ENCODE results near the gene FCSK.
"Not testable (repeated sequence)": the region's sequence is repeated elsewhere in the genome, so short reads cannot be mapped to it uniquely, and the experiment has no call there.

Gene FCSK

GRCh38 chr16:70454222-70455034, at the start of gene FCSK:
Gene FCSK, plus strand, starts transcription at chr16:70454595. Its CDS starts 8,596 bp downstream, at chr16:70463191.
- H3K27me3 ChIP-seq (ENCODE audit: low read depth, low read length), result no peaks in the 10 kb centered on the region
- TF ChIP-seq EZH2phosphoT487 (IDR thresholded peaks at IDR 0.05; ENCODE audit: low read depth) (no peak), CTCF (IDR thresholded peaks at IDR 0.05; ENCODE audit: low read depth, low read length) (peak; percentile 32)
- H3K4me2 ChIP-seq (ENCODE audit: low read length), result peak within 1 kb of the TSS; percentile 98
- peak within 1 kb of the TSS; percentile 73 for H3K27ac ChIP-seq (ENCODE audit: low read length)
- peaks cover 7% of the 10 kb centered on the region; the same call in 1 of the 2 replicates for H3K79me2 ChIP-seq (ENCODE audit: low read length)
- peak within 1 kb of the TSS; percentile 92 for H3K4me3 ChIP-seq (ENCODE audit: low read length)
- peak within 1 kb of the TSS; percentile 89 for H2AFZ ChIP-seq (ENCODE audit: low read depth, low read length)
- H3K9me3 ChIP-seq (ENCODE audit: insufficient read depth, low read length), result no peaks in the 10 kb centered on the region
- peaks cover 9% of the 10 kb centered on the region for H3K4me1 ChIP-seq (ENCODE audit: low read length)
- no peaks in the 10 kb centered on the region for H4K20me1 ChIP-seq (ENCODE audit: insufficient read depth, low read length)
- no peaks in the 10 kb centered on the region for H3K36me3 ChIP-seq (replicated peaks; ENCODE audit: low read depth, low read length)
- peak within 1 kb of the TSS; percentile 78 for H3K9ac ChIP-seq (ENCODE audit: low read length)

GRCh38 chr16:70406104-70406503, 48.3 kb upstream of the FCSK start:
- H3K9ac ChIP-seq (ENCODE audit: low read length); H3K4me3 ChIP-seq (ENCODE audit: low read length); H3K27ac ChIP-seq (ENCODE audit: low read length); H2AFZ ChIP-seq (ENCODE audit: low read depth, low read length); H3K9me3 ChIP-seq (ENCODE audit: insufficient read depth, low read length); H3K27me3 ChIP-seq (ENCODE audit: low read depth, low read length): not testable (repeated sequence)
- peaks cover 71% of the 10 kb centered on the region for H4K20me1 ChIP-seq (ENCODE audit: insufficient read depth, low read length)
- peaks cover 67% of the 10 kb centered on the region for H3K79me2 ChIP-seq (ENCODE audit: low read length)
- H3K4me2 ChIP-seq (ENCODE audit: low read length), result peak overlapping the region; percentile 12
- peaks cover 24% of the 10 kb centered on the region for H3K36me3 ChIP-seq (replicated peaks; ENCODE audit: low read depth, low read length)
- peaks cover 56% of the 10 kb centered on the region for H3K4me1 ChIP-seq (ENCODE audit: low read length)

DNA sequence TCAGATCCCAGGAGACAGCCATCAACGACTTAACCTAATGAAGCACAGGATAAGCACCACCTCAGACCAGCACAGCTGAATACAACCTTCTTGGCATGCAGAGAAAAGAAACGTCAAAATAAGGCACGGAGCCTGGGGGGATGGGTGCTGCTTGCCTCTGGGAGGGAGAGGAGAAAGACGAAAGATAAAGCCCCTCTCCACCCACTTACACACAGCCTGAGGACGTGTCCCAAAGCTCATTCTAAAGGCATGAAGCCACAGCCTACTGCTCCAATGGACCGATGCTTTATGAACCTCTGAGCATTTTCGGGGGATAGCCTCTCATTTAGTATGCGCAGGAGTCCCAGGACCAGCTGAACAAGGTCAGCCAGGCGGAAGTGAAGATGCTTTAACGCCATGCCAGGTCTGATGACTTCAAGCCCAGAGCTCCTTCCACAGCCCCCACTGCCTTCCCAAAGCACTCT, 46.6 kb upstream of the FCSK start:
- Histone ChIP-seq H3K9me3 (ENCODE audit: insufficient read depth, low read length) (no peaks in the 10 kb centered on the region), H3K4me2 (ENCODE audit: low read length) (peak overlapping the region; percentile 31), H3K4me3 (ENCODE audit: low read length) (peak overlapping the region; percentile 7), H3K36me3 (replicated peaks; ENCODE audit: low read depth, low read length) (peaks cover 30% of the 10 kb centered on the region), H3K4me1 (ENCODE audit: low read length) (peaks cover 56% of the 10 kb centered on the region), H3K27ac (ENCODE audit: low read length) (no peak overlapping the region), H4K20me1 (ENCODE audit: insufficient read depth, low read length) (peaks cover 64% of the 10 kb centered on the region), H3K79me2 (ENCODE audit: low read length) (peaks cover 59% of the 10 kb centered on the region), H2AFZ (ENCODE audit: low read depth, low read length) (no peak overlapping the region), H3K9ac (ENCODE audit: low read length) (no peak overlapping the region), H3K27me3 (ENCODE audit: low read depth, low read length) (no peaks in the 10 kb centered on the region)
- TF ChIP-seq EZH2phosphoT487 (IDR thresholded peaks at IDR 0.05; ENCODE audit: low read depth) (no peak), CTCF (IDR thresholded peaks at IDR 0.05; ENCODE audit: low read depth, low read length) (no peak)

GRCh38 chr16:70410734-70411133, 43.7 kb upstream of the FCSK start:
- H3K9ac ChIP-seq (ENCODE audit: low read length), result no peak overlapping the region
- no peak overlapping the region for H3K4me2 ChIP-seq (ENCODE audit: low read length)
- no peaks in the 10 kb centered on the region for H3K9me3 ChIP-seq (ENCODE audit: insufficient read depth, low read length)
- peaks cover 24% of the 10 kb centered on the region for H3K36me3 ChIP-seq (replicated peaks; ENCODE audit: low read depth, low read length)
- no peak overlapping the region for H3K27ac ChIP-seq (ENCODE audit: low read length)
- peaks cover 38% of the 10 kb centered on the region for H3K4me1 ChIP-seq (ENCODE audit: low read length)
- H3K79me2 ChIP-seq (ENCODE audit: low read length), result peaks cover 48% of the 10 kb centered on the region
- peaks cover 51% of the 10 kb centered on the region for H4K20me1 ChIP-seq (ENCODE audit: insufficient read depth, low read length)
- H2AFZ ChIP-seq (ENCODE audit: low read depth, low read length), result no peak overlapping the region
- TF ChIP-seq CTCF (IDR thresholded peaks at IDR 0.05; ENCODE audit: low read depth, low read length) (no peak), EZH2phosphoT487 (IDR thresholded peaks at IDR 0.05; ENCODE audit: low read depth) (no peak)
- H3K27me3 ChIP-seq (ENCODE audit: low read depth, low read length), result no peaks in the 10 kb centered on the region
- no peak overlapping the region for H3K4me3 ChIP-seq (ENCODE audit: low read length)

Data from OCI-LY3 (cell line).